Measurements from ENCODE around the gene C6orf89.
"Not testable (repeated sequence)": the region's sequence is repeated elsewhere in the genome, so short reads cannot be mapped to it uniquely, and the experiment has no call there.

- not testable (repeated sequence) for TF ChIP-seq CTCF, POLR2A (IDR thresholded peaks at IDR 0.05)
Observed at GRCh38 chr6:36939005-36939404, 53.3 kb downstream of the C6orf89 start.

Data from Peyer's patch (tissue), 4 donors.